GM23248 (cell line): Measurements from ENCODE around the gene SFMBT2.

Experiments
- EZH2 ChIP-seq: fragments of 200-600 bp; sonication (generic); IDR thresholded peaks from 2 replicates; pipeline ENCODE4 v1.6.1; 2018; ENCODE audit warnings: antibody characterized with exemption, mild to moderate bottlenecking; ENCODE audit not compliant: insufficient read depth, poor library complexity, severe bottlenecking
- EZH2phosphoT487 ChIP-seq: fragments of 200-600 bp; sonication (generic); IDR thresholded peaks from 2 replicates; pipeline ENCODE4 v1.6.1; 2018; ENCODE audit warnings: antibody characterized with exemption, moderate library complexity, mild to moderate bottlenecking, low read depth; ENCODE audit not compliant: insufficient read depth

DNA sequence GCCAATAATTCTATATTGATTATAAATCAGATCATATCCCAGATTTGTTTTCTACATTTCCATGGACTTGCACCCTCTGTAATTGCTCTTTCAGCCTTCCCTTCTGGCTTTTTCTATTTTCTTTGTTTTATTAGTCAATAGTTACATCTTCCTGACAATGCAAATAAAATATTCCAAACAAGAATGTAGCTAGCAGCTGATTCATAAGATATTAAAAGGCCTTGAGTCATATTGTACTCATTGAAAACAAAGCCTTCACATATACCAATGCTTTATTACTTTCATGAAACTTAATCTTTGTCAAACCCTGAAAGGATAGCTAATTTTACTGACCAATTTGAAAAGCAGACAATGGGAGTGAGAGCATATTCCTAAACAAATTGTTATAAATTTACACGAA, 10.7 kb upstream of the SFMBT2 start:
- TF ChIP-seq EZH2phosphoT487 = no peak
- no peak for TF ChIP-seq EZH2
